GM21825 (cell line): ENCODE data around the gene GNPAT.

Experiments
- ATAC-seq: cut with Tn5 transposase; IDR thresholded peaks from one replicate; pipeline ENCODE4 v1.9.1; 2021; ENCODE audit warnings: mild to moderate bottlenecking, moderate library complexity; ENCODE audit not compliant: unreplicated experiment

Gene GNPAT

DNA sequence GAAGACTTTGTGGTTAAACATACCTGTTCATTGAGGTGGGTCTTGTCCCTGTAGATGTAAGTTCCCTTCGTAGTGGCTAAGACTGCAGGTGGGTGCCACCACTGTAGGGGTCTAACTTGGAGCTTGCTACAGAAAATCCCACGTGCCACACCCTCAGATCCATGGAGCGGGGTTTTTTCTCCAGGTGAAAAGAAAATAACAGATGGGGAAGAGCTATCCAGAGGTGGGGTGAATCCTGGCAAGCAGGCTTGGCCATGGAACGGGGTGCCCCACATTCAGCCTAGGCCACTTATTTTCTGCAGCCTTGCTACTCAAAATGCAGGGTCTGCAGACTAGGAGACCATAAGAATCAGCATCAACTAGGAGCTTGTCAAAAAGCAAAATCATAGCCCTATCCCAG is 72.6 kb downstream of the GNPAT start:
- no peak for ATAC-seq

DNA sequence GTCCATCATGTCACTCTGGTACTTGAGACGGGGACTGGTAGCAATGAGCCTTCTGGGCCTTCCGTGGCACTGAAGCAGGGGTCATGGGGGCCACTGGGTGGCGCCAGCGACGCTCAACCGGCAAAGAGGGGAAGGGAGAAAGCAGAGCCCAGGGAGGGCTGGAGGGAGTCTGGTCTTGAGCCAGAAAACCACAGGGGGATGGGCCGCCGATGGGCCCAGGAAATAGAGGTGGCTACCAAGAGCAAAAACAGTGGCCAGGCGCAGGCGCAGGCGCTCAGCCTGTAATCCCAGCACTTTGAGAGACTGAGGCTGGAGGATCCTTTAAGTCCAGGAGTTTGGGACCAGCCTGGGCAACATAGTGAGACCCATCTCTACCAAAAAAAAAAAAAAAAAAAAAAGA is 74.9 kb downstream of the GNPAT start:
- ATAC-seq, result peak; percentile 67

DNA sequence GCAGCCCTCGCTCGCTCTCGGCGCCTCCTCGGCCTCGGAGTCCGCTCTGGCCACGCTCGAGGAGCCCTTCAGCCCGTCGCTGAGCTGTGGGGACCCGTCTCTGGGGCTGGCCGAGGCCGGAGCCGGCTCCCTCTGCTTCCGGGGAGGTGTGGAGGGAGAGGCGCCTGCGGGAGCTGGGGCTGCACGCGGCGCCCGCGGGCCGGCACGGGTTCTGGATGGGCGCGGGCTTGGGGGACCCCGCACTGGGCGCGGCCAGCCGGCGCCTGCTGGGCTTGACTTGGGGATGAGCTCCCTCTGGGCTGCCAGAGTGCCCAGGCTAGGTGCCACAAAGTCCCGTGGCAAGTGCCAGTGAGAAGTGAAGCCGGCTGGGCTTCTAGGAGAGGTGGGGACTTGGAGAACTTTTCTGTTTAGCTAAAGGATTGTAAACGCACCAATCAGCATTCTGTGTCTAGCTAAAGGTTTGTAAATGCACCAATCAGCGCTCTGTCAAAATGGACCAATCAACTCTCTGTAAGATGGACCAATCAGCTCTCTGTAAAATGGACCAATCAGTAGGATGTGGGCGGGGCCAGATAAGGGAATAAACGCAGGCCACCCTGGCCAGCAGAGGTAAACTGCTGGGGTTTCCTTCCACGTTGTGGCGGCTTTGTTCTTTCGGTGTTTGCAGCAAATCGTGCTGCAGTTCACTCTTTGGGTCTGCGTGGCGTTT is 76.4 kb downstream of the GNPAT start:
- ATAC-seq, result no peak

DNA sequence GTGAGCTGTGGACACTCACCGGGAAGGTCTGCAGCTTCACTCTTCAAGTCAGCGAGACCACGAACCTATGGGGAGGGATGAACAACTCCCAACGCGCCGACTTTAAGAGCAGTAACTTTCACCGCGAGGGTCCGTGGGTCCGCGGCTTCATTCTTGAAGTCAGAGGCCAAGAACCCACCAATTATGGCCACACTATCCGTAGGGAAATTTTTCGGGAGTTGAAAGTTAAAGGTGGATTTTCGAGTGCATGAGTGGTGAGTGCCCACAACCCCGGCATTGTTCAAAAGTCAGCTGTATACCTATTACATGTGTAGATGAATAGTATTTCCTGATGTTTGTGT is 77.0 kb downstream of the GNPAT start:
- no peak for ATAC-seq

DNA sequence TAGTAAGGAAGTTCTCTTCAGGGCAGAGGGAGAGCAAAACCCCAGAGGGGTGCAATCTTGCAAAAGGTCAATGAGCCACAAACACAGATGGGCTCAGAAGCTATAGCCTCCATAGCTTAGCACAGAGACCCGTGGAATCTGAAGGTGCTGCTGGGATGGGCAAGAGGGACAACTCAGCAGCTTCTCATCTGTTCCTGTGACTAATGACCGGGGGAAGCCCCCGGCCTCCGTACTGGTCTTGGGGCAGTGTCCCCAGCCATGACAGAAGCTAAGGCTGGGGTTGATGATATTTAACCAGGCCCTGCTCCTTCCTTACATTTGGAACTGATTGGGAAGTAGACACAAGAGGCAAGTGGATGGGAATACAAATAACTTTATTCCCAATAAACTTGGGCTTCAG is 77.6 kb downstream of the GNPAT start:
- ATAC-seq, result no peak

DNA sequence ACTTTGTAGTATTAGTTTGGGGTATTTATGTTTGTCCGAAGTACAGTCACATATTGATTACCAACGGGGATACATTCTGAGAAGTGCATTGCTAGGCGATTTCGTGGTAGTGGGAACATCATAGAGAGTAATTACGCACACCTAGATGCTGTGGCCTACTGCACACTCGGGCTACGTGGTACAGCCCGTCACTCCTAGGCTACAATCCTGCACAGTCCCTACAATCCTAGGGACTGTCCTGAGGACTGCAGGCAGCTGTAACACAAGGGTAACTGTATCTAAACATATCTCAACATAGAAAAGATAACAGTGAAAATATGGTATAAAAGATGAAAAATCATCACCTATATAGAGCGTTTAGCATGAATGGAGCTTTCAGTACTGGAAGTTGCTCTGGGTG is 78.1 kb downstream of the GNPAT start:
- no peak for ATAC-seq

DNA sequence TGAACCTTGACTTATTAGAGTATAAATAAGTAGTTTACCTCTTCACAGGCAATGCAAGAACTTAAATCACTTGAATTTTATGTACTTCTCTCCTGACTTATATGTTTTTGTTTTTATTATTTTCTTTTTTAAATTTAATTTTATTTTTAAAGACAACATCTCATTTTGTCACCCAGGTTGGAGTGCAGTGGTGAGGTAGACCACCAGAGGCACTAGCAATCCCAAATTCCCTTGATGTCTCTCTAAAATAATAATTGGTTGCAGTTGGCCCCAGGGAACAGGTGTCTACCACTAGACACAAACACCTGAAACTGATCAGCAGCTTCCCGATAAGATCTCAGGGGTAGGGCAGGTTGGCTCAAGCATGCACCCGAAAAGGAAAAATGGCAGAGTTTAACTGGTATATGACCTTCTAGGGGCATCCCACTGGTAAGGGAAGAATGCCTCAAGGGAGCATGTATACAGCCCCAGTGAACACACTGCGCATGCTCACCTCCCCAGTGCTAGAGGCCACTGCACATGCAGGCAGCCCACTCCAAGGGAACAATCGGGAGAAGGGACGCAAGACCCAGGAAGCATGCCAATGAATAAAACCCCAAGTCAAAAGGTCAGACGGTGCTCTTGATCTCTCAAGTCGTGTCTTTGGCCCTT is 82.0 kb downstream of the GNPAT start:
- no peak for ATAC-seq

DNA sequence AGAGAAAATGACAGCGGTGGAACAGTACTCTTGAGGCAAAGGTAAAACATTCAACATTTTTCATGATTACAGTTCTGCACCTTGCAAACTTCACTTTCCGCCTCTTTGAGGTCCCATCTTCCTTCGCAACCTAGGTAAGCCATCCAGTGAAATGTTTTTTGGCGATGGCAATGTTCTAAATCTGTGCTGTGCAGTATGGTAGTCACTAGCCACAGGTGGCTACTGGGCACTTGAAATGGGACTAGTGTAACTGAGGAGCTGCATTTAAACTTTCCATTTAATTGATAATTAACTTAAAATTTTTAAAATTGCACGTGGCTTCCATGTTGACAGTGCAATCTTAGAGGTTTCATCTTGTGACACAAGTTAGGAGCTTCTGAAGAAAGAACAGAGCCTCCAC is 83.6 kb downstream of the GNPAT start:
- no peak for ATAC-seq

DNA sequence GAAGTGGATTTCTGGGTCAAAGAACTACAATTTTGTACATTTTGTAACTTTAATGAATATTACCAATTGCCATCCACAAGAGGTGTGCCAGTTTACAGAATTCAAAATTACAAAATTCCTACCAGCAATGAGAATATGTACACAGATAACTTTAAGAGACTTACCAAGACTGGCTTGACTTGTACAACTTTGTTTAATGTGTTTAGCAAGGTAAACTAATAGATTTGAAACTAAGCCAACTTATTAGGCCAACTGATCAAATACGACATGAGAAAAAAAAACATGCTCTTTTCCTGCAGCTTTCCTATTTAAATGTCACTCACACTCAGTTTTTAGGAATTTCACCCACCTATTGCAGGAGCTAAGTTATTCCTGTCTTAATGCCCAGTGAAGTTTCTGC is 85.2 kb downstream of the GNPAT start:
- no peak for ATAC-seq
